Measurements from ENCODE around the gene ALLC.

ALLC gene

GRCh38 chr2:3712424-3712823 lies 54.4 kb downstream of the ALLC start:
- in situ Hi-C loops (cut with MboI; ENCODE audit: low sequenced_read_pairs): no loop called here

GRCh38 chr2:3712831-3713503 lies 55.0 kb downstream of the ALLC start:
- in situ Hi-C loops (cut with MboI; ENCODE audit: low sequenced_read_pairs): no loop called here

GRCh38 chr2:3718679-3719078 lies 60.7 kb downstream of the ALLC start:
- in situ Hi-C loops (cut with MboI; ENCODE audit: low sequenced_read_pairs): no loop called here

DNA sequence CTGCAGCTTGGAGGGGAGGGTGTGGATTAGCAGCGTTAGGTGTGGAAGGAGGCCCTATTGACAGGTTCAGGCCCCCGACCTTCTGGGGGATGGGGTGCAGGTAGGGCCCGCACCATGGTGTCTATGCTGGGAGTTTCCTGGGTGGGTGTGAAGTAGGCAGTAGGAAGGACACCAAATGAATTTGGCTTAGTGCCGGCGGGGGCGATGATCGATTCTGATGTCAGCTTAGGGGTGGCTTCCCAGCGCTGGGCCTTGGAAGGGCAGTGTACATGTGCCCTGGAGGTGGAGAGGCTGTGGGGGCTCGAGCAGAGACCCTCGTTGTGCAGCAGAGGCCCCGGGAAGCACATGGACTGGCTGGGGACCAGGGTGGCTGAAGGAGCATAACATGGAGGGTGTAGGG lies 67.0 kb downstream of the ALLC start:
- in situ Hi-C loops (cut with MboI; ENCODE audit: low sequenced_read_pairs): no loop called here

GRCh38 chr2:3725458-3726250 lies 67.7 kb downstream of the ALLC start:
- in situ Hi-C loops (cut with MboI; ENCODE audit: low sequenced_read_pairs): no loop called here

GRCh38 chr2:3726511-3726910 lies 68.5 kb downstream of the ALLC start:
- in situ Hi-C loops (cut with MboI; ENCODE audit: low sequenced_read_pairs): no loop called here

GRCh38 chr2:3727397-3728045 lies 69.5 kb downstream of the ALLC start:
- in situ Hi-C loops (cut with MboI; ENCODE audit: low sequenced_read_pairs): no loop called here

DNA sequence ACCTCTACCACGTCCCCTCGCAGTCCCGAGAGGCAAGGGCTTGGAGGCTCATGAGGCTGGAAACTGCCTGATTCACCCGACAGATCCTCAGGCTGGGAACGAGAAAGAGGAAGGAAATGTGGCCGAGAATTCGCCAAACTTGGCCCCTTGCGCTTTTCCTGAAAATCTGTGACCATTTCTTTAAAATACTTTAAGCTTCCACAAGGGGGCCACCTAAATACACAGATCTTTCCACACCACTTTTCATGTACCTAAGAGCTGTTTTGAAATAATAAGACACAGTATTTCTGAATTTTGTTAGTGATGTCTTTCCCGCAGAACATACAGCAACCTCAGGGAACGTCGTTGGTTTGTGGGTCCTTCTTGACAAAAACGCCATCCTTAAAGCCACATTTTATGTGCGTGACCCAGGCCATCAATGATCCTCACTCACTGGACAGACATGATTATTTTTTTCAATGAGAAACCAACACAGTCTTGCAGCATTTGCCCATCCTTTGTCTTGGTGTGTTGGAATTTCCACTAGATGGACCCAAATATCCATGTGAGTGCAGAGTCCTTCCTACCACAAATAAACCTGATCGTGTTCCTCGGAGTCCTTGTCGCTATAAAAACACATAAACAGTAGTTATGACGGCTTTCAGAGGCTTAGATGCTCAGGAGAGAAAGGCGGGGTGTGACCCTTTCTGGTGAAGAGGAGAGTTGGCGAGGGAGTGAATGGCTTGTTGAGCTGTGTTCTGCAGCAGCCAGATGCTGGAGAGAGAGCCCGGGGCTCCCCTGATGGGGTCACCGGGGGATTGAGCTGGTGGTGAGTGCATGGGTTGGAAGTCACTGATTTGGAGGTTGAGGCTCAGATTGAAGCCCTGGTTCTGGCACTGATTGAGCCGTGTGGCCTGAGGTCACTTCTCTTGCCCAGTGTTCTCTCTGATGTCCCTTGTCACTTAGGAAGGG lies 70.4 kb downstream of the ALLC start:
- in situ Hi-C loops (cut with MboI; ENCODE audit: low sequenced_read_pairs): no loop called here

DNA sequence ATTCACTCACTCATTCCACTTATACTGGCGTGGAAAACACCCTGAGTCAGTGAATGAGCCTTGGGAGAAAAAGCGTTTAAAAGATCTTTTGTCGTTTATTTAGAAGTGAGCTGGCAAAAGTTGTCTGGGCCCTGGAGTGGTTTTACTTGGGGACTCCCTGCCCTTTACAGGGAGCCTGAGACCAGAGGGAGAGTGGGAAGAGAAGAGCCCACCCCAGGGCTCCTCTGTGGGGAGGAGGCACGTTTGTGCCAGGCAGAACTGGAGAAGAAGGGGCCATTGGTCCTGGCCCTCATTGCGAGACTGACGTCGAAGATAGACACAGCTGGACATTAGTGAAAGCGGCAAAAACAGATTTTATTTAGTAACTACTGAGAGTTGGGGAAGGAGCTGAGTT lies 71.1 kb downstream of the ALLC start:
- in situ Hi-C loops (cut with MboI; ENCODE audit: low sequenced_read_pairs): no loop called here

GRCh38 chr2:3729786-3730185 lies 71.8 kb downstream of the ALLC start:
- in situ Hi-C loops (cut with MboI; ENCODE audit: low sequenced_read_pairs): no loop called here

DNA sequence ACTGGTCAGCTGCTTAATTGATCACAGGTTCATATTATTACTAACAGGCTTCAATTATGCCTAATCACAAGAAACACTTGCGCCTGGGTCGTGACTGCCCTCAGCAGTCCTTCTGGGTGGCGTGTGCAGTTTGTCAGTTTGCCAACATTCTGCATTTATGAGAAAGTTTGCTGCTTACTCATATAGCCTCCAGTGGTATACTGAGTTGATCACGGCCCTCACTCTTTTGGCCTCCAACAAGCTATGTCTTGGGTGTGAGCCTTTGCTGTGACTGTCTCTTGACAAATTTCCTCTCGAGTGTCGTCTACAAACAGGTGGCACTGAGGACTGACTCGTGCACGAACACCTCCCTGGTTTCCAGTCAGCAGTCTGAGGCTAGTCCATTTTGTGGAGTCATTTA lies 72.6 kb downstream of the ALLC start:
- in situ Hi-C loops (cut with MboI; ENCODE audit: low sequenced_read_pairs): no loop called here

DNA sequence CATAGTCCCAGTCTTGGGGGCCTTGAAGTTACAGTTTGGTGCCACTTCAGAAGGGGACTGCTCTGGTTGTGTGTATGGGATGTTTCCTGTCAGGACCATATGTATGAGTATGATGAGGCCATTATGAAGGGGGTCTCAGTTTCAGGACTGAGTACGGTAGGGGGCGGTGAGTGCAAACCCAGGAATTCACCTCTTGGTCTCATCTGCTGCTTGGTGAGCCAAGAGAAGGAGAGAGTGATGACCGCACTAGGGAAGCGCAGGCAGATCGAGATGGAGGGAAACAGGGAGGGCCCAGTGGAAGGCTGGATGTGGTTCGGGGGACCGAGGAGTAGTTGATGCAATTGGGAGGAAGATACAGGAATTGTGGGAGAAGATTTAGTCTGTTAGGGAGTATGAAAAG lies 73.8 kb downstream of the ALLC start:
- in situ Hi-C loops (cut with MboI; ENCODE audit: low sequenced_read_pairs): no loop called here

GRCh38 chr2:3736112-3736511 lies 78.1 kb downstream of the ALLC start:
- in situ Hi-C loops (cut with MboI; ENCODE audit: low sequenced_read_pairs): no loop called here

DNA sequence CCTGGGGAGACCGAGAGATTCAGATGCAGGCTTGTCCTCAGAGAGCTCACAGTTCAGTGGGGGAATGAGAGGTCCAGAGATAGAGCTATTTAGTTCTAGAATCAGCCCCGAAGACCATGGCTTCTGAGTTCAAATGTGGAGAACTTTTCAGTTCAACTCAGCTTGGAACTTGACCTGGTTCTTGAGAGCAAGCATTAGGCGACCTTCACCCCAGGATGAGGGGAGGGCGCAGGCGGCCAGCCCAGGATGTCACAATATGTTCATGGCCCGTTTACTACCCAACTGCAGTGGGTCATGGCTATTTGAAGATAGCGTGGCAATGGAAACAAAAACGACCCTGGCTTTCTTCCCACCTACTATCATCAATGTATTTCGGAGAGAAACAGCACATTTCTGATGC lies 79.1 kb downstream of the ALLC start:
- in situ Hi-C loops (cut with MboI; ENCODE audit: low sequenced_read_pairs): no loop called here

GRCh38 chr2:3738454-3738853 lies 80.5 kb downstream of the ALLC start:
- in situ Hi-C loops (cut with MboI; ENCODE audit: low sequenced_read_pairs): no loop called here

DNA sequence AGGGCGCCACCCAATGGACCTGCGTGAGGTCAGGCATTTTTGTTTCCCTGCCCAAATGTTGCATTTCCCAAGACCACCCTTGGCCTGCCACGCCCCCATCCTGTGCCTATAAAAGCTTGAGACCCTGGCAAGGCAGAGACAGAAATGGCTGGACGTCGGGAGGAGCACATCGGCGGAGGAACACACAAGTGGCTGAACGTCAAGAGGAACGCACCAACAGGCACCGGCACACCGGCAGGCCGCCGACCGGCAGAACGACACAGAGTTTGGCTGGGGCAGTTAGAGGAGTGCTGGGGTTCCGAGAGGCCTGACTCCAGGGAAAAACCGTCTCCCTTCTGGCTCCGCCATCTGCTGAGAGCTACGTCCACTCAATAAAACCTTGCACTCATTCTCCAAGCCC lies 81.3 kb downstream of the ALLC start:
- in situ Hi-C loops (cut with MboI; ENCODE audit: low sequenced_read_pairs): no loop called here

GRCh38 chr2:3741396-3741795 lies 83.4 kb downstream of the ALLC start:
- in situ Hi-C loops (cut with MboI; ENCODE audit: low sequenced_read_pairs): no loop called here

DNA sequence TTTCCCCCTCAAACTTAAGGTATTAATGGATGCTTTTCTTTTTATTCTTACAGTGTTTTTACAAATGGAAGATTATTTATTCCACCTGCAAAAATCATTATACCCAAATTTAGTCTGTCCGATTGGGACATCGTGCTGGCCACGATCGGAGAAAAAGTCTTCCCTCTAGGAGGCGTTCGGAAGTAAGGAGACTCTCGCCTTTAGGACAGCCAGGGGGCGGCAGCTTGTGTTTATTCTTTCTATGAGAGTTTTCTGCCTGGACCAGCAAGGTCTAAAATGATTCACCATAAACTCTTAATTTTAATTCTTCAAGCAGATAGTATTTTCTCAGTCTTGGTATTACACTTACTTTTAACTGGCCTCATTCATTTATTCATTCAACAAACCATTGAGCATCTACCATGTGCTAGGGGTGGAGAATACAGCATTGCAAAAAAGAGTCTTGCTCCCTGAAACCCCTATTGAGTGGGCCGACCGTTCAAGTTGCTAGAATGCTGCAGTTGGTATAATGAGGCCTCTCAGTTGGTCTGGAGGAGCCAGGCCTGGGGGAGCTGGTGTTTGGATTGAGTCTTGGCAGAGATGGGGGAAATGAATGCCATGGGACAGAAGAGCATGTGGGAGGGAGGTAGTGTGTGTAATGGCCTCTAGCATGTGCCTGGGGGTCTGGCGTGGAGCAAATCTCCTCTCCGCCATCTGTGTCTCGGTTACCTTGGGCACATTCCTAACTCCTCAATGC lies 84.0 kb downstream of the ALLC start:
- in situ Hi-C loops (cut with MboI; ENCODE audit: low sequenced_read_pairs): no loop called here

DNA sequence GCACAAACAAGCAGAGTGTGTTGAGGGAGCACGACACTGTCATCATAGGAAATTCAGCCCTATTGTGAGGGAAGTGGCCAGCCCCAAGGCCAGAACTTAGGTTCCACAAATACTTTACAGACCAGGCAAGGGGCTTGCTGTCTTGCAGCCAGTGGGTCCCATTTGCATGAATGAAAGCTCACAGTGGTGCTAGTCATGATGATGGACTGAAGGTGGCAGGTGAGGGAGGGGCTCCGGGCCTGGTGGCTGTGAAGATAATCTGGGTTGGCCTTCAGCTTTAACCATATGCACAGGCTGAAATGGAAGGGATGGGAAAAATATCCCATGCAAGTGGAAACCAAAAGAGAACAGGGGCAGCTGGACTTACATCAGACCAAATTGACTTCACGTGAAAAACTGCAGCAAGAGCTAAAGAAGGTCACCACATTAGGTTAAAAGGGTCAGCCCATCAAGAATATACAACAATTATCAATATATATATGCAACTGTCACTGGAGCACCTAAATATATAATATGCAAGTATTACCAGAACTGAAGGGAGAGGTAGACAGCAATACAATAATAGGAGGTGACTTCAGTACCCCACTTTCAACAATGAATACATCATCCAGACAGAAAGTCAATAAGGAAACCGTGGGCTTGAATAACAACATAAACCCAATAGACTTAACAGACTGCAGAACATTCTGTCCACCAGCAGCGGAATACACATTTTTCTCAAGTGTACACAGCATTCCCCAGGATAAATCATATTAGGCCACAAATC lies 84.9 kb downstream of the ALLC start:
- in situ Hi-C loops (cut with MboI; ENCODE audit: low sequenced_read_pairs): no loop called here

All from hTERT RPE-1 (cell line).